Occipital lobe (tissue), 2 donors: Measurements from ENCODE around the gene PWWP2B. TPM values are rescaled to one million over a fixed set of nuclear protein-coding genes. Genes with fewer than 3 reads are reported as not detected.

Experiments used
- DNase-seq: peaks from one replicate; lab custom pipeline; 2025; lab: John Stamatoyannopoulos, UW
- total RNA-seq: library from RNA; depleted of rRNA; stranded (reverse); fragments of >200 nt; gene quantifications from one replicate; pipeline ENCODE4 v1.2.3, GENCODE V29; 2014

The PWWP2B gene
- total RNA-seq, 1 donor from 2014 or later = 5.6 TPM

GRCh38 chr10:132394201-132394811, 2.7 kb upstream of the PWWP2B start:
- no peak for DNase-seq

- no peak for DNase-seq
Observed at GRCh38 chr10:132394936-132395703, 1.9 kb upstream of the PWWP2B start.

- DNase-seq = no peak
Observed at GRCh38 chr10:132395704-132396493, 1.1 kb upstream of the PWWP2B start.

GRCh38 chr10:132396494-132397035, 435 bp upstream of the PWWP2B start:
- DNase-seq = no peak

GRCh38 chr10:132397671-132398565, 918 bp downstream of the PWWP2B start:
- DNase-seq = no peak

- no peak for DNase-seq
Observed at GRCh38 chr10:132398566-132398991, 1.6 kb downstream of the PWWP2B start.

- DNase-seq = no peak
Observed at GRCh38 chr10:132399117-132400035, 2.4 kb downstream of the PWWP2B start.

- DNase-seq = no peak
Observed at GRCh38 chr10:132400041-132400546, 3.1 kb downstream of the PWWP2B start.

GRCh38 chr10:132400547-132401151, 3.6 kb downstream of the PWWP2B start:
- DNase-seq = no peak

GRCh38 chr10:132401401-132402118, 4.6 kb downstream of the PWWP2B start:
- DNase-seq = no peak

- no peak for DNase-seq
Observed at GRCh38 chr10:132402781-132403241, 5.8 kb downstream of the PWWP2B start.

- no peak for DNase-seq
Observed at GRCh38 chr10:132403511-132404168, 6.6 kb downstream of the PWWP2B start.

- no peak for DNase-seq
Observed at GRCh38 chr10:132404169-132404880, 7.3 kb downstream of the PWWP2B start.

GRCh38 chr10:132404911-132405462, 8.0 kb downstream of the PWWP2B start:
- DNase-seq = no peak

GRCh38 chr10:132405463-132405991, 8.5 kb downstream of the PWWP2B start:
- no peak for DNase-seq

GRCh38 chr10:132406181-132406580, 9.2 kb downstream of the PWWP2B start:
- DNase-seq = no peak

- no peak for DNase-seq
Observed at GRCh38 chr10:132406750-132407149, 9.8 kb downstream of the PWWP2B start.
